GM18868 (cell line): ENCODE measurements around the gene DNTT.

Experiments
- ATAC-seq: cut with Tn5 transposase; IDR thresholded peaks from one replicate; pipeline ENCODE4 v1.9.1; 2021; ENCODE audit warnings: mild to moderate bottlenecking, moderate library complexity; ENCODE audit not compliant: unreplicated experiment

Gene DNTT

DNA sequence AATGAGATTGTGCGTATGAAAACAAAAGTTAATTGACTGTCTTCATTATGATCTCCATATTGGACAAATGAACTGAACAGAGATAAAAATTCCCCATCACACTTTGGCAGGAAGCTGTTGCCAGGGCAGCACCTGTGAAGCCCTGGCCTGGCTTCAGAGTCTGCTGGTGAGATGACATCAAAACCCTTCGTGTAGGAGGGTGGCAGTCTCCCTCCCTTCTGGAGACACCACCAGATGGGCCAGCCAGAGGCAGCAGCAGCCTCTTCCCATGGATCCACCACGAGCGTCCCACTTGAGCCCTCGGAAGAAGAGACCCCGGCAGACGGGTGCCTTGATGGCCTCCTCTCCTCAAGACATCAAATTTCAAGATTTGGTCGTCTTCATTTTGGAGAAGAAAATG lies at the start of gene DNTT:
TSS of gene DNTT (plus strand) at position 205 of the 400 bp plus-strand sequence. CDS start at position 269, 64 bp downstream.
- no peak for ATAC-seq

DNA sequence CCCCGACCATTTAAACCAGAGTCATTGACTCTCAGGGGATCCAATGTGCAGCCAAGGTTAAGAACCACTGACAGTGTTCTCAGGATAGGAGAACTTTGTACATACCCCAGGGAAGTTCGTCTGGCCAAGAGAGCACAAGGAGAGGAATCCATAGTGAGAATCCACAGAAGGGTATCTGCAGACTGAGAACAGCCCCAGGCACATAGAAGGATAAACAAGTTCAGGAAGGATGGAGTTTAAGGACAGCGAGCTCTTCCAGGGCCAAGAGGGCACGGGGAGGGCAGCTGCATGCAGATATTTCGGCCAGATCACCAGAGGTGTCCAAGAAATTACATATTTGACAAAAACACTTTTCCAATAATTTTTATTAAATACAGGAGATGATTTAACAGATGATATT lies 49.3 kb upstream of the DNTT start:
- ATAC-seq: no peak

DNA sequence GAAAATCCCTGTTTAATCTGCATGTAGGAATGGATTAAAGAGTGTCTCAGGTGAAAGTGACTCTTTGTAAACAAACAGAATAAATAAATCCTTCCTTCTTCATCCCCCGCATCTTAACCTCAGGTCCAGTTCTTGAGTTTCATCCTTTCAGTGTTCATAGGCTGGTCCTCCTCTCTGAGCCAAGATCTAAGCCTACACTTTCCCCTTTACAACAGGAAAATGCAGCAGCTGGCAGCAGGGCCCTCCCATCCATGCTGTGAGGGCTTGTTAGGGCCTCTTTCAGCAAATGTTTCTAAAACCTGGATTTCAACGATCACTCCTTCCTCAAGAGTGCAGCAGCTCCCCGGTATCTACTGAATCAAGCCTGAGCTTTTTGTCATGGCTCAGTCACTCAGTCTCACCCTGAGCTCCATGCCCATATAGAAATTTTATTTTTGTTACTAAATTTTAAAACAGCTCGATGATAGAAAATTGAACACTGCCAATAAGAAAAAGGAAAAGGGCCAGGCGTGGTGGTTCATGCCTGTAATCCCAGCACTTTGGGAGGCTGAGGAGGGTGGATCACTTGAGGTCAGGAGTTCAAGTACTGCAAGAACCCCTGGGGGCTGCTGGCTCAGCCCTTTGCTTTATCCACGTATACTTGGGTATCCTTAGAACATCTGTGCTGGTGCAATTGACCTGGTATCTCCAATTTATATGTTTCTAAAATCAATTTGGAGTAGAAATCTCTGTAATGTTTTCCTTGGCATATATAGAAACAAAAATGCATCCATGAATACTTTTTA lies 48.5 kb upstream of the DNTT start:
- ATAC-seq: no peak

DNA sequence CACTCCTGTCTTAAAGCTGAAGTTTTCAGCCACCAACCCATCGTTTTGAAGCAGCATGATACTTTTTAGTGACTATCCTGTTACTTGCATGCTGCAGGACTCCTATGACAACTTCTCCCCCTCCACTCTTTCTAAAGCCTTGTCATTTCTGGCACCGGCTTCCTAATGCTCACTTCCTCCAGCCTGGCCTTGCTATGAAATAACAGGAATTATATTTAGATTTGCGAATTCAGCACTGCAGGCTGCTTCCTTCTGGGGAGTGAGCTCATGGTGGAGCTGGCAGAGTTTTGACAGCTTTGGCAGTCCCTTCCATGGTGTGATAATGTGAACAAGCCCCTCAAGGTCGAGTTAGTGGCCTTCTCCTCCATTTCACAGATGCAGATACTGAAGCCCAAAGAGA lies 46.3 kb upstream of the DNTT start:
- no peak for ATAC-seq

DNA sequence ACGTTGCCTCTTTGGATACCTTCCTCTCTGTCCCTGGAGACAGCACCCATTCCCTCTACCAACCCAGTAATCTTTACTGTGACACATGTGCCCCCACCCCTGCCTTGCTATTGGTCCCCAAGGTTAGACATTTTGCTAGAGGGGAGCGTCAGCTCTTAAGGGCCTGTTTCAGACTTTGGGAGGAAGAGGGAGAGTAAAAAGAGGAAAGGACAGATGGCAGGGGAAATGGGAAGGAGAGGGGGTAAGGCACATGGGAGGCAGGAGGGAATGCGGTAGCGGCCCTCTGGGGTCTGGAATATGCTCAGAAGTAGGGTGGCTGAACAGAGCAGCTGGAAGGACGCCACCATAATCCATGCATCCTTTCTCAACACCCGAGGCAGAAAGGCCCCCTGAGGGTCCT lies 45.1 kb upstream of the DNTT start:
- ATAC-seq: no peak

DNA sequence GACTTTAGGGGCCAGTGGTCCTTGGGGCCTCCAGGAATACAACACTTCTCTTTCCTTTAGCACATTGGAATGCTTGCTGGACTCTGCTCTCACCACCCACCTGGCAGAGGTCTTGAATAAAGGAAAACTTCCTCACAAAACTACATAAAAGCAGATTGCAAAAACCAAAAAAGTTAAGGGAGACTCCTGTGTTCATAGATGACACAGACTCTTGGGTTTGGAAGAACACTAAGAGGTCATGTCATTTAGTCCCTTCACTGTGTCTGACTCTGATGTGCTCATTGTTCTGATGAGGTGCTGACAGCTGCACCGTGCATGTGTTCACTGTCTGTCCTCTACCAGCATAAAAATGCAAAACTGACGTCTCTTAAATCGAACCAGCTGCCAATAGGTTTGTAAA lies 44.2 kb upstream of the DNTT start:
- no peak for ATAC-seq

DNA sequence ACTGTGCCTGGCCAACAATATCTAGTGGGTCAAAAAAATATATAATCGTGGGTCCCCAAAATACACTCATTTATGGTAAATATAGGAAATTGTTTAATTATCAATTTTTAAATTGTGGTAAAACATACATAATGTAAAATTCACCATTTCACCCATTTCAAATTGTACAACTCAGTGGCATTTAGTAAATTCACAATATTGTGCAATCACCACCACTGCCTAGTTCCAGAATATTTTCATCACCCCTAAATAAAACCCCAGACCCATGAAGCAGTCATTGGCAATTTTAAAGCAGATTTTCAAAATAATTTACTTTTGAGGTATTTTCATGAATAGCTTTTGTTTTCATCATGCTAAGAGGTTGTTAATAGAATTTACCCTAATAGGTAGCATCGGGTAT lies 43.1 kb upstream of the DNTT start:
- ATAC-seq: no peak

DNA sequence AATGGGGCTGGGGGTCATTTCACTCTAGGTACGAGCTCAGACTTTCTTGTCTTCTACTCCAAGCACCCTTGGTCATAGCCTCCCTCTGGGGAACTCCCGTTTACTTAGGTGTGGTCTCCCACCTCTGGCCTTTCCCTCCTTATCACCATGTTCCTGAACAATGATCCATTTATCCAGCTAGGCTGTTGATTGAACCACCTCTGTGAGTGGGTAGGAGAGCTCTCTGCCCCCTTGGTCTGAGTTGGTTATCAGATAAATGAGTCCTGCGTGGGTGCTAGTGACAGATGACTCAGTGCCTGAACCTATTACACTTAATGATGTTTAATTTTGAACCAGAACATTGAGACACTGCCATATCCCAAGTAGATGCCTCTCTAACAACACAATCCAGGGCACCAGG lies 42.3 kb upstream of the DNTT start:
- ATAC-seq: no peak

DNA sequence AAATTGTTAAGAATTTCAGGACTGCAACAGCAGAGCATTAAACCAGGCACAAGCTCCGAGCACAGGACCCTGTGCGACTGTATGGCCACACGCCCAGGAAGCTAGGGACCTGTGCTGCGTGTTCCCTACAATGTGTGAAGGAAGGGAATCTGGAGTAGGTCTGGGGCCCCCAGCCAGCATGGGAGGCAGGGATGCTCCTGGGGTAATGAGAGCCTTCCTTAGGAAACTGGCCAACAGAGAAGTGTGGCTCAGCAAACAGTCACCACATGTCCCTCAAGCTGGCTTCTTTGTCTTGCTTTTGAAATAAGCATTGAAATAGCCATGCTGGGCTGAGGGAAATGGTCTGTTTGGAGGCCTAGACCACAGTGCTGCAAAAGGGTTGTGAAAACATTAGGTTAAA lies 41.1 kb upstream of the DNTT start:
- ATAC-seq: no peak

DNA sequence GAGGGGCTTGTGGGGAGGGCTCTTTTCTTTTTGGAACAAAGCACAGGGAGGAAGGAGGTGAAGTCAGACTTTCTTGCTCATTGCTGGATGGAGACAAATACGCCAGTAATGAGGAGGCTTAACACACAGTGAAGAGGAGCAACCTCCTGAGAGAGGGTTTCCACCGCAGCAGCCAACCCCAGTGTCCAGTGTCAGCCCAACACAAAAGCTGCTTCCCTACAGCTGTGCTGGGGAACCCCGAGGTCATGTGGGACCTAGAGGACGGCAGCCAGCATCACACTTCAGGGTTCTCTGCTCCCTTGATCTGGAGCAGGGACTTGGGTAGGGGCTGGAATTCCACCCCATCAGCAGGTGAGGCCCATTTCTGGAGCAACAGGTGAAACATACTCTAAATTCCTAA lies 40.6 kb upstream of the DNTT start:
- peak; percentile 50 for ATAC-seq

DNA sequence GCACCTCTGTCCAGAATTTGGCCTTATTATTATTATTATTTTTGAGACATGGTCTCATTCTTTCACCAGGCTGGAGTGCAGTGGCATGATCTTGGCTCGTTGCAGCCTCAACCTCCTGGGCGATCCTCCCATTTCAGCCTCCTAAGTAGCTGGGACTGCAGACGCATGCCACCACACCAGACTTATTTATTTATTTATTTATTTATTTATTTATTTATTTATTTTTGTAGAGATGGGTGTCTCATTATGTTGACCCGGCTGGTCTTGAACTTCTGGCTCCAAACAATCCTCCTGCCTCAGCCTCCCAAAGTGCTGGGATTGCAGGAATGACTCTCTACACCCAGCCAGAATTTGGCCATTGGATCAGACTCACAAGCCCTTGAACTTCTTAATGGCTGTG lies 39.3 kb upstream of the DNTT start:
- no peak for ATAC-seq

DNA sequence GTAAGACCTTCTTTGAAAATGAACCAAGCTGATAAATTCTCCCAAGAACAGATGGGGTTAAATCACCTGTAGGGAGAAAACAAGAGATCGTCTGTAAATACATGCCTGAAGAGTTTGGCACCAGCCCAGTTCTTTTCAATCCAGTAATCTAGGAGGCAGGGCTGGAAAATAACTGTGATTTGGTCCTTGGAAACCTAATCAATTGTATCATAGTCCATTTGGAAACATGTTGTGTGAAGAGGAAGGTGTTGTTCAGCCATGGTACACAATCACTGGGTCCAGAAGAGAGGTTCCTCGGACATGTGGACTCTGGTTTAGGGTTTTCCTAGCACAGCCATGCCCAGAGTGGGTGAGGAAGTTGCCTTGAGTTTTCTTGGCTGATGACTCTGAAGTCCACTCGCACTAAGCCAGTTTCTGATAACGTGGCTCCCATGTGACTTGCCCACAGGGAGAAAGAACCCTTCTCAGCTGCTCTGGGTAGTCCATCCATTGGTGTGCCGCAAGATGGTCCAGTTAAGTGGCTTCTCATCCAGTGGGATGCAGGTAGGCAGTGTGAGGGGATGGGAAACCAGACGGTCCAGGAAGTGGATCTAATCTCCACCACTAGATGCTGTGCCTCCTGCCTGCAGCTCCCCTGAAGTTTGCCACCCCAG lies 38.0 kb upstream of the DNTT start:
- ATAC-seq: no peak

DNA sequence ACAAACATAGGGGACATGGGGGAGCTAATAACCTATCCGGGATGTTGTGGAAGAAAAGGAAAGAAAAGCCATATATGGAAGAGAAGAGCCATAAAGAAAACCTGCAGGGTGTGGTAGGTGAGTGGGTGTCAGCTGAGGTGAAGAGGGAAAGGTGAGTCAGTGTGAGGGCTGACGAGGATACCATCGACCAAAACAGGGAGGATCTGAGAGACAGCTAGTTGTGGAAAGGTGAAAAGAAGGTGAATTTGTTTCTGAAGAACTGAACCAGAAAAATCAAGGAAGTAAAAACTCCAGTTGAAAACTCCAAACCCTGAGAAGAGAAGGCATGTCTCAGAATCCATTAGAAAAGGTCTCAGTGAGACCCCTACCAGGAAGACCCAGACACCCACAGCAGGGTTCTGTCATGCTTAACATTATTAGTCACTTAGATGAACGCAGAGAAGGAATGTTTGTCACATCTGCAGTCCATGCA lies 37.0 kb upstream of the DNTT start:
- ATAC-seq: no peak

DNA sequence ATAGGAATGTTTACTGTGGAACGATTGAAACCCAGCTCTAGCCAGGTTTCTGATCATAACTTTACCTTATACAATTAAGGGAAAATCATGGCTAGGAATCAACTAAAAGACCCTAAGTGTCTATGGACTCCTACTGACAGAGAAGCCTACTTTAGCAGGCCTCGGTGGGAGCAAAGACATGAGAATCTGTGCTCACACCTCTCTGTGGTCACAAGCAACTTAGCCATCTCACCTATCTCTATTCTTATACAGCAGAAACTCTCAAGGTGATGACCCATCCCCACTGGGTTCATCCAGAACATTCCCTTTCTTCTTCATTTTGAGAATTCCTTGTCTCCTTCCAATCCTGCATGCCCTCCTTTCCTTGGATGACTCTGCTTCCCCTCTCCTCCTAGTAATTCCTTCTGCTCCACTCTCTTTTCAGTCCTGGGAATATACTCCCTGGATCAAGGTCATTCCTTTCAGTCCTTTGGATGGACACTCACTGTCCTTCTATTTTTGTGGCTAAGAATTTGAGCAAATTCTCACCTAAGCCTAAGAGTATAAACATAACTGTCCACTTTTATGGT lies 35.8 kb upstream of the DNTT start:
- ATAC-seq: no peak

DNA sequence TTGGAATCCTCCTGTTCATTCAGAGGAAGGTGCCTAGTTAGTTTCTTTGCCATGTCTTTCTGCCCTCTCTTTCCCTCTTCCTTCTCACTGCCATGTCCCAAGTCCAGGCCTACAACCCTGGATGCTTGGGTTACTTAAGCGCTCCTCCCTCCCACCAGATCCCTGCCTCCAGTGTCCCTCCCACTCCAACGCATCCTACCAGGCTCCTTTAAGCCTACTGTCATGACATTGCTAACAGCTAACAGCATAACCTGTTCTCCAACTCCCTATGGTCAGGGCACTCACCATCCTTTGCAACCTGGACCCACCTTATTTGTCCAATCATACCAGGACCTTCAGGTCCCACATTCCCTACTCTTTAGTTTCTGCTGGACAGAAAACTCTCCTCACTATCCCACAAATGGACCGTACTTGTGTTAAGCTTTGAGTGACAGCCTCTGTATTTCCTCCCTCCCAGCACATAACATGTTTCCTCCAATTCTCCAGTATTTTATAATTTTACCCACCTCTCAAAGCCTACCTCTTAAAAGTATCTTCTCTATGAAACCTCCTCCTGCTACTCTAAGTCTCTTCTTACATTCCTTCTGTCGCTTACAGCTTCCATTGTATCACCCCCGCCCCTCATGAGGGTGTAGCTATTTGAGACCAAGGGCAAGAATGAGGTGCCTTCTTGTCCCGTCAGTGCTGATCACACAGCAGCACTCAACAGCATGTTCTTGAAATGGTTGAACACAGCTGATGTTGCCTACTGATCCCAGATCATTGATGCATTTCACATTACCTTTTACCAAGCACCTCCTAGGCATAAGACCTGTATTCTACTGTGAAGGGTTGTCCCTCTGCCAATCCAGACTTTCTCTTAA lies 34.6 kb upstream of the DNTT start:
- no peak for ATAC-seq

DNA sequence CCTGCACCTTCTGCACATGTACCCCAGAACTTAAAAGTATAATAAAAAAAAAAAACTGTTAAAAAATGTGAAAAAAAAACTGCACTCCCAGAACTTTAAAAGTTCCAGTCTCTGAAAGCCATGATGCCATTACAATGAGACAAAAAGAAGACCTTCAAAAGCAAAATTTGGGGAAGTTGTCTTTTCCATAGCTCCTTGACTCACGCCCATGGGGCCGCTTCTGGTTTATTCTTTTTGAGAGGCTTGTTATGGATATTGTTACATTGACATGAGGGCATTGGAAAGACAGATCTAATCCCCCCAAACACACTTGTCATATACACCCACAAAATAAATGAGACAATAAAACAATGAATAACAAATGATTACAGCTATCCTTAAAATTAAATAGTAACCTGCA lies 33.7 kb upstream of the DNTT start:
- no peak for ATAC-seq

DNA sequence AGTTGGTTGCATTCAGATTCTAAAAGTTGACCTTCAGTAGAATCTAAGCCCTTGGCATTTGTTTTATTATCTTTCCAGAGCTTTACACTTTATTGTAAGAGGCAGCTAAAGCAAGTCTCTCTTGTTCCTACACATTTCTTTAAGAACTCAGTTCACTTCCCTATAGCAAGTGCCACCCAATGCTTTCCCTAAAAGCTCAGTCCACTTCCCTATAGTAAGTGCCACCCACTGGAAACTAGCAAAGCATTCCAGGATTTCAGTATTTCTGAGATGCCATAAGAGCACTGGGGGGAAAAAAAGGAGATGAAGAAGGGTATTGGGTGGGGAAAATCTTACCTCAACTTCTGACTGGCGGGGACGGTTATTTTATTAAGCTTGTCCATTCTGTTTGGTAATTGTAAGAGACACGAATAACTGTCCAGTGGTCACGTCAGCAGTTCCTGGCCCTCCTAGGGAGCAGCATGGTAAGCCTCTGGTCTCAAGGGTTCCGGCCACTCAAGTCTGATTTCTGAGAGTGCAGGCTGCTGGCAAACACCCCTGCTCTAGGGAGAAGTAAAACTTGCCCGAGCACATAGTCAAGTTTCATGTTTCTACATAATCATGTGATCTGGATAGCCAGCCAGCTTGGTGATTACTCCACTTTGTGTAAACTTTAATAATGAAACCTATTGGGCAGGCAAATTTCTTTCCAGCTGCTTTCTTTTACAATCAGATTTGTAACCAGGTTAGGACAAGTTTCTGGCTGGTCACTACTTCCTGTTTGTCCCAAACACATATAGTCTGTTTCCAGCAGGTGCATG lies 33.0 kb upstream of the DNTT start, which contains the start of gene BLNK:
TSS of gene BLNK (minus strand) at position 554 of the 800 bp plus-strand sequence. CDS start at position 383, 171 bp downstream.
- ATAC-seq: peak; percentile 76

DNA sequence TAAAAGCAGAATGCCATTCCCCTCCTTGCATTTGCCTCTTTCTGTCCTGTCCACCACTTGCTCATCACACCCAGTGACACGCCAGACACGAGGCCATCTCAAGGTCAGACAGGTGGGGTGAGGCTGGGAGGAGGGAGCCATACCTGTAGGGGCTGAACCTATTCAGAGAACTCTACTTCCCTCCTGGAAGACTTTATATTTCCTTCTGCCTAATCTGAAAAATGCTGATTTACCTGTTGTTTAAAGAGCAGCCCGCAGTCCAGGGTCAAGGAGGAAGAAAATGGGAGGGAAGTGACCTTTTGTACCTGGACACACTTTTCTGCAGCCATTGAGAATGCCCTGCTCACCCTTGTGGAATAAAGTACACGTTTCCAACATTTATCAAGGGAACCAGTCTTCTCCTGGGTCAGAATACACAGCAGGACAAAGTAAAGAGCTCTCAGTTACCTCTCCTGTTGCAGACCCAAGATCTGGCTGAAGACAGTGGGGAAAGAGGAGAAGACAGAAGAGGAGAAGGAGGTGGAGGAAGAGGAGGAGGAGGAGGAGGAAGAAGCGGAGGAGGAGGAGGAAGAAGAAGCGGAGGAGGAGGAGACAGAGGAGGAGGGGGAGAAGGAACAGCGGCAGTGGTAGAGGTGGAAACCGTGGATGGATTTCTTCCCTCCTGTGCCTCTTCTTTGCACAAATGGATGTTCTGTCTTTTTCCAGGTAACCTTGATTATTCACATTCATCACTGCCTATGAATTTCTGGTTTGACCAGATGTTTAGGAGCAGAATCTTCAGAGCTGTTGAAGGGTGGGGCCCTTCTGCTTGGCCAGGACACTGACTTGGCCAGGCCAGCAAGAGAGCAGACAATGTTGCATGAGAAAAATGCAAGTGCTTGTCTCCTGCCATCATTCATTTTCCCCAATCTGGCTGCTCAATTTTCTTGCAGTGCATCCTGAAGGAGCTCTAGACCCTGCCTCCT lies 31.6 kb upstream of the DNTT start:
- ATAC-seq: no peak
